ENCODE results near the gene TRPV3.
"Not testable (repeated sequence)": the region's sequence is repeated elsewhere in the genome, so short reads cannot be mapped to it uniquely, and the experiment has no call there.

Gene TRPV3

GRCh38 chr17:3524024-3524423, 33.6 kb downstream of the TRPV3 start:
- no peak for DNase-seq
- H4K91ac ChIP-seq (ENCODE audit: low read depth, low read length), result no peak overlapping the region
- H2BK5ac ChIP-seq (ENCODE audit: low read depth, low read length, poor library complexity), result no peak overlapping the region
- no peak overlapping the region for H4K8ac ChIP-seq (ENCODE audit: low read depth, low read length)
- no peak overlapping the region for H3K14ac ChIP-seq (ENCODE audit: low read length)
- H3K9me3 ChIP-seq (ENCODE audit: insufficient read depth, low read depth, low read length), result peaks cover 1% of the 10 kb centered on the region
- H4K12ac ChIP-seq (ENCODE audit: low read depth, low read length), result no peak overlapping the region
- no peaks in the 10 kb centered on the region for H3K79me2 ChIP-seq (ENCODE audit: control insufficient read depth, insufficient read depth, low read length, poor library complexity)
- H3K27ac ChIP-seq (ENCODE audit: low read depth, low read length), result no peak overlapping the region
- no peak overlapping the region for H3K4me3 ChIP-seq (ENCODE audit: low read depth, low read length)
- no CpG with 5 or more reads among the region's 13 CpGs for WGBS (ENCODE audit: extremely low coverage, insufficient coverage, insufficient read length)
- H3K23ac ChIP-seq (ENCODE audit: low read length), result no peak overlapping the region
- no peak overlapping the region for H2BK12ac ChIP-seq (ENCODE audit: low read length)
- no peak overlapping the region for H3K9ac ChIP-seq (ENCODE audit: low read length)
- no peak overlapping the region for H2AFZ ChIP-seq (ENCODE audit: insufficient read depth, low read length, poor library complexity)
- H3K27me3 ChIP-seq (ENCODE audit: insufficient read depth, low read length), result no peaks in the 10 kb centered on the region
- H3K4me2 ChIP-seq (ENCODE audit: low read length), result no peak overlapping the region
- no peaks in the 10 kb centered on the region for H3K79me1 ChIP-seq (ENCODE audit: low read length)
- H2AK5ac ChIP-seq (ENCODE audit: low read length), result no peak overlapping the region
- H3K18ac ChIP-seq (ENCODE audit: low read length), result no peak overlapping the region
- H3K4ac ChIP-seq (ENCODE audit: low read depth, low read length), result no peak overlapping the region
- H3K36me3 ChIP-seq (ENCODE audit: control insufficient read depth in 1 of 2, insufficient read depth in 2 of 2, low read length in 2 of 2), result no peaks in the 10 kb centered on the region
- H3K4me1 ChIP-seq (ENCODE audit: control insufficient read depth in 1 of 2, insufficient read depth in 2 of 2, low read length in 2 of 2), result peaks cover 0 to under 1% of the 10 kb centered on the region in 2 experiments
- H2BK120ac ChIP-seq (ENCODE audit: insufficient read depth, low read length, poor library complexity), result no peak overlapping the region

GRCh38 chr17:3519472-3519871, 38.1 kb downstream of the TRPV3 start:
- not testable (repeated sequence) for H3K9ac ChIP-seq (ENCODE audit: low read length); H4K8ac ChIP-seq (ENCODE audit: low read depth, low read length); H3K4me1 ChIP-seq (ENCODE audit: control insufficient read depth in 1 of 2, insufficient read depth in 2 of 2, low read length in 2 of 2); H3K4ac ChIP-seq (ENCODE audit: low read depth, low read length); H3K4me3 ChIP-seq (ENCODE audit: low read depth, low read length); H3K18ac ChIP-seq (ENCODE audit: low read length); H2AK5ac ChIP-seq (ENCODE audit: low read length); H3K79me1 ChIP-seq (ENCODE audit: low read length); H3K27me3 ChIP-seq (ENCODE audit: insufficient read depth, low read length); H4K12ac ChIP-seq (ENCODE audit: low read depth, low read length); H2BK12ac ChIP-seq (ENCODE audit: low read length); H3K9me3 ChIP-seq (ENCODE audit: insufficient read depth, low read depth, low read length); H3K14ac ChIP-seq (ENCODE audit: low read length); H3K23ac ChIP-seq (ENCODE audit: low read length); H2AFZ ChIP-seq (ENCODE audit: insufficient read depth, low read length, poor library complexity); H2BK120ac ChIP-seq (ENCODE audit: insufficient read depth, low read length, poor library complexity); DNase-seq; H3K36me3 ChIP-seq (ENCODE audit: control insufficient read depth in 1 of 2, insufficient read depth in 2 of 2, low read length in 2 of 2); H3K27ac ChIP-seq (ENCODE audit: low read depth, low read length); H4K91ac ChIP-seq (ENCODE audit: low read depth, low read length); H2BK5ac ChIP-seq (ENCODE audit: low read depth, low read length, poor library complexity); H3K4me2 ChIP-seq (ENCODE audit: low read length); H3K79me2 ChIP-seq (ENCODE audit: control insufficient read depth, insufficient read depth, low read length, poor library complexity)
- 100% methylated on average over 3 of the region's 4 CpGs for WGBS (ENCODE audit: extremely low coverage, insufficient coverage, insufficient read length)

GRCh38 chr17:3514873-3515272, 42.7 kb downstream of the TRPV3 start:
- no peak overlapping the region for H3K27ac ChIP-seq (ENCODE audit: low read depth, low read length)
- no peak for DNase-seq
- H3K9ac ChIP-seq (ENCODE audit: low read length), result no peak overlapping the region
- H4K8ac ChIP-seq (ENCODE audit: low read depth, low read length), result no peak overlapping the region
- no peak overlapping the region for H2AK5ac ChIP-seq (ENCODE audit: low read length)
- no peak overlapping the region for H3K4ac ChIP-seq (ENCODE audit: low read depth, low read length)
- WGBS (ENCODE audit: extremely low coverage, insufficient coverage, insufficient read length), result no CpG with 5 or more reads among the region's 9 CpGs
- no peak overlapping the region for H2BK5ac ChIP-seq (ENCODE audit: low read depth, low read length, poor library complexity)
- no peak overlapping the region for H3K14ac ChIP-seq (ENCODE audit: low read length)
- no peaks in the 10 kb centered on the region for H3K79me2 ChIP-seq (ENCODE audit: control insufficient read depth, insufficient read depth, low read length, poor library complexity)
- H3K4me2 ChIP-seq (ENCODE audit: low read length), result no peak overlapping the region
- H3K4me1 ChIP-seq (ENCODE audit: control insufficient read depth in 1 of 2, insufficient read depth in 2 of 2, low read length in 2 of 2), result peaks cover 13 to 15% of the 10 kb centered on the region in 2 experiments
- no peak overlapping the region for H4K91ac ChIP-seq (ENCODE audit: low read depth, low read length)
- no peak overlapping the region for H2BK12ac ChIP-seq (ENCODE audit: low read length)
- no peak overlapping the region for H2AFZ ChIP-seq (ENCODE audit: insufficient read depth, low read length, poor library complexity)
- peaks cover 10% of the 10 kb centered on the region for H3K79me1 ChIP-seq (ENCODE audit: low read length)
- H3K27me3 ChIP-seq (ENCODE audit: insufficient read depth, low read length), result no peaks in the 10 kb centered on the region
- no peak overlapping the region for H2BK120ac ChIP-seq (ENCODE audit: insufficient read depth, low read length, poor library complexity)
- no peak overlapping the region for H3K18ac ChIP-seq (ENCODE audit: low read length)
- no peak overlapping the region for H4K12ac ChIP-seq (ENCODE audit: low read depth, low read length)
- H3K4me3 ChIP-seq (ENCODE audit: low read depth, low read length), result no peak overlapping the region
- no peak overlapping the region for H3K23ac ChIP-seq (ENCODE audit: low read length)
- H3K9me3 ChIP-seq (ENCODE audit: insufficient read depth, low read depth, low read length), result peaks cover 2% of the 10 kb centered on the region
- H3K36me3 ChIP-seq (ENCODE audit: control insufficient read depth in 1 of 2, insufficient read depth in 2 of 2, low read length in 2 of 2), result no peaks in the 10 kb centered on the region

- not testable (repeated sequence) for H3K4ac ChIP-seq (ENCODE audit: low read depth, low read length); H4K12ac ChIP-seq (ENCODE audit: low read depth, low read length); H3K4me3 ChIP-seq (ENCODE audit: low read depth, low read length); H3K27ac ChIP-seq (ENCODE audit: low read depth, low read length); H3K27me3 ChIP-seq (ENCODE audit: insufficient read depth, low read length); H3K4me2 ChIP-seq (ENCODE audit: low read length); H2BK5ac ChIP-seq (ENCODE audit: low read depth, low read length, poor library complexity); H2AFZ ChIP-seq (ENCODE audit: insufficient read depth, low read length, poor library complexity); H3K14ac ChIP-seq (ENCODE audit: low read length); H3K36me3 ChIP-seq (ENCODE audit: control insufficient read depth in 1 of 2, insufficient read depth in 2 of 2, low read length in 2 of 2); H3K9ac ChIP-seq (ENCODE audit: low read length); H3K18ac ChIP-seq (ENCODE audit: low read length); H3K9me3 ChIP-seq (ENCODE audit: insufficient read depth, low read depth, low read length); H2BK120ac ChIP-seq (ENCODE audit: insufficient read depth, low read length, poor library complexity); H4K8ac ChIP-seq (ENCODE audit: low read depth, low read length); H3K79me2 ChIP-seq (ENCODE audit: control insufficient read depth, insufficient read depth, low read length, poor library complexity); H4K91ac ChIP-seq (ENCODE audit: low read depth, low read length); H3K23ac ChIP-seq (ENCODE audit: low read length); DNase-seq; H2AK5ac ChIP-seq (ENCODE audit: low read length)
- peak overlapping the region; percentile 32 for H2BK12ac ChIP-seq (ENCODE audit: low read length)
- WGBS (ENCODE audit: extremely low coverage, insufficient coverage, insufficient read length), result no CpG with 5 or more reads among the region's 11 CpGs
- peaks cover 13 to 15% of the 10 kb centered on the region in 2 experiments for H3K4me1 ChIP-seq (ENCODE audit: control insufficient read depth in 1 of 2, insufficient read depth in 2 of 2, low read length in 2 of 2)
- peaks cover 10% of the 10 kb centered on the region for H3K79me1 ChIP-seq (ENCODE audit: low read length)
Measured at GRCh38 chr17:3514167-3514566, 43.4 kb downstream of the TRPV3 start.

All from trophoblast cell (in vitro differentiated cells and primary cell).